ENCODE results near the gene RGL3.

GRCh38 chr19:11450570-11451326 lies 31.6 kb upstream of the RGL3 start:
- TF ChIP-seq, protein P1, sequence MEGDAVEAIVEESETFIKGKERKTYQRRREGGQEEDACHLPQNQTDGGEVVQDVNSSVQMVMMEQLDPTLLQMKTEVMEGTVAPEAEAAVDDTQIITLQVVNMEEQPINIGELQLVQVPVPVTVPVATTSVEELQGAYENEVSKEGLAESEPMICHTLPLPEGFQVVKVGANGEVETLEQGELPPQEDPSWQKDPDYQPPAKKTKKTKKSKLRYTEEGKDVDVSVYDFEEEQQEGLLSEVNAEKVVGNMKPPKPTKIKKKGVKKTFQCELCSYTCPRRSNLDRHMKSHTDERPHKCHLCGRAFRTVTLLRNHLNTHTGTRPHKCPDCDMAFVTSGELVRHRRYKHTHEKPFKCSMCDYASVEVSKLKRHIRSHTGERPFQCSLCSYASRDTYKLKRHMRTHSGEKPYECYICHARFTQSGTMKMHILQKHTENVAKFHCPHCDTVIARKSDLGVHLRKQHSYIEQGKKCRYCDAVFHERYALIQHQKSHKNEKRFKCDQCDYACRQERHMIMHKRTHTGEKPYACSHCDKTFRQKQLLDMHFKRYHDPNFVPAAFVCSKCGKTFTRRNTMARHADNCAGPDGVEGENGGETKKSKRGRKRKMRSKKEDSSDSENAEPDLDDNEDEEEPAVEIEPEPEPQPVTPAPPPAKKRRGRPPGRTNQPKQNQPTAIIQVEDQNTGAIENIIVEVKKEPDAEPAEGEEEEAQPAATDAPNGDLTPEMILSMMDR (IDR thresholded peaks at IDR 0.05): no peak
- TF ChIP-seq POLR2A (IDR thresholded peaks at IDR 0.05): no peak

Data from prostate gland (tissue), 2 donors.